SK-N-MC (cell line): ENCODE data around the gene VAV3.

Experiments
- DNase-seq: peaks from one replicate; pipeline ENCODE4 v3.0.0-alpha.2; 2011; ENCODE audit warnings: low read depth, low spot score
- H3K27ac ChIP-seq: fragments of 200-600 bp; sonication (generic); 2 replicates; pipeline ENCODE4 v1.5.1; 2016; ENCODE audit warnings: mixed run types
- H3K36me3 ChIP-seq: fragments of 200-600 bp; sonication (generic); 2 replicates; pipeline ENCODE4 v1.6.1; 2017; ENCODE audit warnings: antibody characterized with exemption, low read length, mixed read lengths; ENCODE audit not compliant: insufficient read depth
- H3K4me3 ChIP-seq: fragments of 200-600 bp; sonication (generic); 2 replicates; pipeline ENCODE4 v1.5.1; 2016
- H3K9ac ChIP-seq: fragments of 200-600 bp; sonication (generic); 2 replicates; pipeline ENCODE4 v1.8.0; 2017; ENCODE audit warnings: mixed run types, mixed read lengths; ENCODE audit not compliant: insufficient read length
- H3K9me3 ChIP-seq: fragments of 200-600 bp; sonication (generic); 2 replicates; pipeline ENCODE4 v1.6.1; 2017; ENCODE audit warnings: low read depth, mild to moderate bottlenecking, antibody characterized with exemption, low read length, moderate library complexity, mixed read lengths
- EZH2 ChIP-seq: fragments of 200-600 bp; sonication (generic); IDR thresholded peaks from one replicate; pipeline ENCODE4 v1.6.1; 2017; ENCODE audit warnings: antibody characterized with exemption
- FOXP2 ChIP-seq: optimal IDR thresholded peaks from 2 replicates; pipeline ENCODE3; 2011; ENCODE audit warnings: mild to moderate bottlenecking, moderate library complexity; ENCODE audit not compliant: insufficient read depth; ENCODE audit errors: extremely low read length, control extremely low read depth
- POLR2AphosphoS5 ChIP-seq: IDR thresholded peaks from 2 replicates; pipeline ENCODE4 v1.6.1; 2012; ENCODE audit warnings: mild to moderate bottlenecking, low read depth, low read length, borderline replicate concordance

VAV3 gene

DNA sequence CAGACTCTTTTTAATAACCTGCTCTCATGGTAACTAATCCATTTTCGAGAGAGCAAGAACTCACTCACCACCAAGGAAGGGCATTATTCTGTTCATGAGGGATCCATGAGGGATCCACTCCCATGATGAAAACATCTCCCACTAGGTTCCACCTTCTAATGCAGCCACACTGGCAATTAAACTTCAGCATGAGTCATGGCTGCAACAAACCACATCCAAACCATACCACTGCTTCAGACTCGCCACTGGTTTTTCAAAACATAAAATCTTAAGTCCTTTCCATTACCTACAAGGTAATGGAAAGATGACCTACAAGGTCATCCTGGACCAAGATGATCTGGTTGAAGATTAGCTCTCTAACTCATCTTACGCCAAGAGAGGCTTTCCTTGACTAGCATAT, 405.1 kb downstream of the VAV3 start:
- Histone ChIP-seq H3K9ac (no peak overlapping the region), H3K27ac (no peak overlapping the region), H3K36me3 (no peaks in the 10 kb centered on the region), H3K4me3 (no peak overlapping the region), H3K9me3 (no peaks in the 10 kb centered on the region)
- DNase-seq = no peak
- TF ChIP-seq FOXP2 (no peak), POLR2AphosphoS5 (no peak), EZH2 (no peak)

DNA sequence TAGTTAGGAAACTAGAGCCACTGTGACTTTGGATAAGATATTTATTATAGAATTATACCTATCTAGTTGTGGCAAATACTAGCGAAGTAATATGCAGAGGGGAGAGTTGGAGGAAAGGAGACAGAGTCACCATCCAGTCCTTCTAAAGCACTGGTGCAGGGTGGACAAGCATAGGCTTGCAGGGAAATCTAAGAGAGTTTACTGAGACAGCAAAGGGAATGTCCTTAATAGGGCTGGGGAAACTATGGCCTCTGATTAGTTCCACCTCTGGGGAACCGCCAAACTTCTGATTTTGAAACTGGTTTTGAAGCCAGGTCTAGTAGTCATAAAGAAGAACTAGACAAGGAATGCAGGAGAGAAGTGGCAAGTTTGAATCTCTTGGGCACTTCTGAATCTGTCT, 407.9 kb downstream of the VAV3 start:
- TF ChIP-seq FOXP2 = no peak
- TF ChIP-seq EZH2 = no peak
- no peak for TF ChIP-seq POLR2AphosphoS5
- no peak overlapping the region for H3K9ac ChIP-seq
- H3K9me3 ChIP-seq = no peaks in the 10 kb centered on the region
- H3K36me3 ChIP-seq = no peaks in the 10 kb centered on the region
- no peak overlapping the region for H3K27ac ChIP-seq
- H3K4me3 ChIP-seq = no peak overlapping the region
- no peak for DNase-seq

- no peak overlapping the region for H3K27ac ChIP-seq
- no peak for DNase-seq
- H3K4me3 ChIP-seq = no peak overlapping the region
- H3K9me3 ChIP-seq = no peaks in the 10 kb centered on the region
- TF ChIP-seq EZH2 = no peak
- no peak for TF ChIP-seq POLR2AphosphoS5
- no peak for TF ChIP-seq FOXP2
- H3K36me3 ChIP-seq = no peaks in the 10 kb centered on the region
- H3K9ac ChIP-seq = no peak overlapping the region
Observed at GRCh38 chr1:107555578-107555977, 409.4 kb downstream of the VAV3 start.

GRCh38 chr1:107552781-107553180, 412.2 kb downstream of the VAV3 start:
- H3K4me3 ChIP-seq = no peak overlapping the region
- H3K9me3 ChIP-seq = no peaks in the 10 kb centered on the region
- H3K36me3 ChIP-seq = no peaks in the 10 kb centered on the region
- TF ChIP-seq POLR2AphosphoS5 (no peak), FOXP2 (no peak), EZH2 (no peak)
- H3K27ac ChIP-seq = no peak overlapping the region
- no peak overlapping the region for H3K9ac ChIP-seq
- DNase-seq = no peak

DNA sequence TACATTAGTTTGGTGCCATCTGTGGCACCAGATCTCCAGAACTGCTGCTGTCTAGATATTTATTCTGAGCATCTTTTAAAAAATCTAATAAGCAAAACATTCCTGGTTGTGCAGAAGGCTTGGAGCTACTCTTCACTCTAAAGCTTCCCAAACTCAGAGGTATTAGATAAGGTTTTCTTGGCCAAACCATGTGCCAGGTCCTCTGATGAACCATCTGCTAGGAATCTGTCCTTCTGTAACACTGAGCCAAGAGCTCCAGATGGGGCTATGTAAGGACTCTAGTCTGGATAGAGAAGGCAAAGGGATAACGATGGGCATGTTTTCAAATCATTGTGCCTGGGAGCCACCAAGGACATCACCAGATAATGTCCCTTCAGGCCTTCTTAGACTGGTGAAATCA, 413.5 kb downstream of the VAV3 start:
- H3K36me3 ChIP-seq = no peaks in the 10 kb centered on the region
- H3K4me3 ChIP-seq = no peak overlapping the region
- TF ChIP-seq FOXP2 = no peak
- TF ChIP-seq POLR2AphosphoS5 = no peak
- no peak for TF ChIP-seq EZH2
- DNase-seq = no peak
- no peaks in the 10 kb centered on the region for H3K9me3 ChIP-seq
- no peak overlapping the region for H3K9ac ChIP-seq
- H3K27ac ChIP-seq = no peak overlapping the region

GRCh38 chr1:107550358-107550757, 414.6 kb downstream of the VAV3 start:
- TF ChIP-seq FOXP2 (no peak), POLR2AphosphoS5 (no peak), EZH2 (no peak)
- Histone ChIP-seq H3K9ac (no peak overlapping the region), H3K9me3 (no peaks in the 10 kb centered on the region), H3K36me3 (no peaks in the 10 kb centered on the region), H3K4me3 (no peak overlapping the region), H3K27ac (no peak overlapping the region)
- DNase-seq = no peak

DNA sequence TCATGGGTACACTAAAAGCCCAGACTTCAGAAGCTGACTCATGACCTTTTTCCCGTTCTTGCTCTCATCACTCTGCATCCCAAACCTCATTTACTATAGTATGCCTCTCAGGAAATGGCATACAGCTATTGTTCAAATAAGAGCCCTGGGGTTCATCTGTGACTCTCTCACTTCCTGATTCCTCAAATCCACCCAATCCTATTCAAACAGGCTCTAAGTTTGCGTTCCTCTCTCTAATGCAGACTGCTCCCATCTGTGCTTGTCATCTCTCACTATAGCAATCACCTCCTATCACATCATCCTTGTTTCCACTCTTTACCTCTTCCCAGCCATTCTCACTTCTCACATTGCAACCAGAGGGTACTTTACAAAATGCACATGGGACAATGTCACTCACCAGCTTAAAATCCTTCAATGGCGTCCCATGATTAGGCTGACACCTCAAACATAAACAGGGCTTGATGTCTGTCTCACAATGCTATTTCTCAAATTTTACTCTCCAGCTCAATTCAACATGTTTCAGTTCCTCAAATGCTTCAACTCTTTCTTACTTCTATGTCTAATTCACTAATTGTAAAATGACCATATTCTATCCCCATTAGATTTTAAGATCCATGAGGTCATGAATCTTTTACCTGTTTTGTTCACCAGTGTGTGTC, 415.7 kb downstream of the VAV3 start:
- H3K9me3 ChIP-seq = no peaks in the 10 kb centered on the region

DNA sequence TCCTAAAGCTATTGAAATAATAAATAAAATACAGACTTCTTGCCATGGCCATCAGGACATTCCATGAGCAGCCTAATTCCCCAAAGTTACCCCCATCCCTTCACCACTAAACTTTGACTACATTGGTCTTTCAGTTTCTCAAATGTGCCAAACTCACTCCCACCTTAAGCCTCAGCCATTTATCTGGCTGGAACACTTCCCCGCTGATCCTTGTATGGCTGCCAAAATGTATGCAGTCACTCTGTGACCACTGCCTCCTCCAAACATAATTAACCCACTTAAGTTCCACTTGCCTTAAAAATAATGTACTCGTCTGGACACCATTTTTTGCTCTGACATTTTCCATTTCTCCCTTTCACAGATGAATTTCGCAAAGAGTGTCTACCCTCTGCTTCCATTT, 416.7 kb downstream of the VAV3 start:
- Histone ChIP-seq H3K4me3 (no peak overlapping the region), H3K9me3 (no peaks in the 10 kb centered on the region), H3K27ac (no peak overlapping the region), H3K36me3 (no peaks in the 10 kb centered on the region), H3K9ac (no peak overlapping the region)
- no peak for DNase-seq
- TF ChIP-seq EZH2 (no peak), FOXP2 (no peak), POLR2AphosphoS5 (no peak)

More for the DNA sequence above, 415.7 kb downstream of the VAV3 start:
- DNase-seq = no peak
- TF ChIP-seq POLR2AphosphoS5 (no peak), EZH2 (no peak), FOXP2 (no peak)
- H3K9ac ChIP-seq = no peak overlapping the region
- H3K27ac ChIP-seq = no peak overlapping the region
- H3K36me3 ChIP-seq = no peaks in the 10 kb centered on the region
- H3K4me3 ChIP-seq = no peak overlapping the region
